ENCODE measurements around the gene CNP. TPM values are rescaled to one million over a fixed set of nuclear protein-coding genes. Genes with fewer than 3 reads are reported as not detected.
"Not testable (repeated sequence)": the region's sequence is repeated elsewhere in the genome, so short reads cannot be mapped to it uniquely, and the experiment has no call there.

CNP gene
- total RNA-seq, 1 experiment from 2014 or later: 45.7 TPM

- Histone ChIP-seq H3K4me1 (replicated peaks) (peaks cover 17% of the 10 kb centered on the region), H3K36me3 (peaks cover 38% of the 10 kb centered on the region)
- not testable (repeated sequence) for H3K9me3 ChIP-seq (replicated peaks); H3K4me3 ChIP-seq; H3K27me3 ChIP-seq (replicated peaks); DNase-seq (ENCODE audit: low read depth in 1 of 2, low spot score in 2 of 2); H3K27ac ChIP-seq
These were observed 47.1 kb downstream of the CNP start for GRCh38 chr17:42013740-42014139.

GRCh38 chr17:42016411-42016831 lies 49.8 kb downstream of the CNP start:
- peak overlapping the region; percentile 77 for H3K4me3 ChIP-seq
- H3K4me1 ChIP-seq (replicated peaks): peaks cover 22% of the 10 kb centered on the region
- peak overlapping the region; percentile 88 for H3K27ac ChIP-seq
- H3K27me3 ChIP-seq (replicated peaks): no peaks in the 10 kb centered on the region
- peaks cover 20% of the 10 kb centered on the region for H3K36me3 ChIP-seq
- H3K9me3 ChIP-seq (replicated peaks): 0 out of 2 replicates have a peak, but pooled peaks cover 1% of the 10 kb centered on the region
- DNase-seq (ENCODE audit: low read depth in 1 of 2, low spot score in 2 of 2): peak in 1 of 2 experiments; percentile 31

GRCh38 chr17:42016941-42017865 lies 50.6 kb downstream of the CNP start, which contains the start of gene DNAJC7:
TSS of gene DNAJC7 (minus strand) at chr17:42017439. CDS start at chr17:42017416, 23 bp downstream.
- peak; percentile 92 for DNase-seq (ENCODE audit: low read depth in 1 of 2, low spot score in 2 of 2)
- H3K4me3 ChIP-seq: peak within 1 kb of the TSS; percentile 77

GRCh38 chr17:42017866-42018200 lies 51.2 kb downstream of the CNP start:
- H3K27ac ChIP-seq: peak overlapping the region; percentile 88
- no peaks in the 10 kb centered on the region for H3K27me3 ChIP-seq (replicated peaks)
- peaks cover 29% of the 10 kb centered on the region for H3K36me3 ChIP-seq
- peaks cover 20% of the 10 kb centered on the region for H3K4me1 ChIP-seq (replicated peaks)
- H3K9me3 ChIP-seq (replicated peaks): no peaks in the 10 kb centered on the region
- peak overlapping the region; percentile 77 for H3K4me3 ChIP-seq
- no peak for DNase-seq (ENCODE audit: low read depth in 1 of 2, low spot score in 2 of 2)

More at GRCh38 chr17:42016941-42017865, 50.6 kb downstream of the CNP start, which contains the start of gene DNAJC7:
- Histone ChIP-seq H3K4me1 (replicated peaks) (peaks cover 20% of the 10 kb centered on the region), H3K9me3 (replicated peaks) (no peaks in the 10 kb centered on the region), H3K27ac (peak within 1 kb of the TSS; percentile 88), H3K27me3 (replicated peaks) (no peaks in the 10 kb centered on the region), H3K36me3 (peaks cover 23% of the 10 kb centered on the region)

GRCh38 chr17:42018339-42018738 lies 51.7 kb downstream of the CNP start:
- 0 out of 2 replicates have a peak overlapping the region, but pooled peaks have one; percentile 88 for H3K27ac ChIP-seq
- DNase-seq (ENCODE audit: low read depth in 1 of 2, low spot score in 2 of 2): no peak
- peaks cover 20% of the 10 kb centered on the region for H3K4me1 ChIP-seq (replicated peaks)

GRCh38 chr17:42018988-42019387 lies 52.4 kb downstream of the CNP start:
- H3K4me1 ChIP-seq (replicated peaks): peaks cover 23% of the 10 kb centered on the region
- DNase-seq (ENCODE audit: low read depth in 1 of 2, low spot score in 2 of 2): no peak
- peaks cover 41% of the 10 kb centered on the region for H3K36me3 ChIP-seq
- H3K27me3 ChIP-seq (replicated peaks): no peaks in the 10 kb centered on the region
- no peaks in the 10 kb centered on the region for H3K9me3 ChIP-seq (replicated peaks)
- H3K27ac ChIP-seq: no peak overlapping the region
- H3K4me3 ChIP-seq: no peak overlapping the region

More at GRCh38 chr17:42018339-42018738, 51.7 kb downstream of the CNP start:
- H3K4me3 ChIP-seq: peak overlapping the region; percentile 77
- H3K9me3 ChIP-seq (replicated peaks): no peaks in the 10 kb centered on the region
- no peaks in the 10 kb centered on the region for H3K27me3 ChIP-seq (replicated peaks)
- peaks cover 34% of the 10 kb centered on the region for H3K36me3 ChIP-seq

- Histone ChIP-seq H3K4me1 (replicated peaks) (peaks cover 31% of the 10 kb centered on the region), H3K36me3 (peaks cover 46% of the 10 kb centered on the region), H3K4me3 (peak within 1 kb of the TSS; percentile 66), H3K9me3 (replicated peaks) (no peaks in the 10 kb centered on the region), H3K27ac (peak within 1 kb of the TSS; percentile 36), H3K27me3 (replicated peaks) (no peaks in the 10 kb centered on the region)
- peak; percentile 86 to 95 for DNase-seq (ENCODE audit: low read depth in 1 of 2, low spot score in 2 of 2)
These were observed 53.2 kb downstream of the CNP start, which contains the start of gene NKIRAS2 for GRCh38 chr17:42019509-42020404. TSS of gene NKIRAS2 (plus strand) at chr17:42020090. CDS start at chr17:42021578, 1,488 bp downstream.

- Histone ChIP-seq H3K36me3 (peaks cover 48% of the 10 kb centered on the region), H3K4me1 (replicated peaks) (peaks cover 40% of the 10 kb centered on the region), H3K4me3 (peak overlapping the region; percentile 66)
- not testable (repeated sequence) for H3K27ac ChIP-seq; H3K9me3 ChIP-seq (replicated peaks); H3K27me3 ChIP-seq (replicated peaks); DNase-seq (ENCODE audit: low read depth in 1 of 2, low spot score in 2 of 2)
These were observed 54.2 kb downstream of the CNP start for GRCh38 chr17:42020845-42021244.

GRCh38 chr17:42023524-42024349 lies 57.1 kb downstream of the CNP start:
- Histone ChIP-seq H3K27ac (peak overlapping the region; percentile 59), H3K4me3 (no peak overlapping the region), H3K9me3 (replicated peaks) (no peaks in the 10 kb centered on the region), H3K36me3 (peaks cover 45% of the 10 kb centered on the region), H3K27me3 (replicated peaks) (no peaks in the 10 kb centered on the region), H3K4me1 (replicated peaks) (peaks cover 32% of the 10 kb centered on the region)
- DNase-seq (ENCODE audit: low read depth in 1 of 2, low spot score in 2 of 2): no peak

- no peaks in the 10 kb centered on the region for H3K9me3 ChIP-seq (replicated peaks)
- H3K36me3 ChIP-seq: peaks cover 45% of the 10 kb centered on the region
- H3K27ac ChIP-seq: peak overlapping the region; percentile 59; the same call in 1 of the 2 replicates
- peaks cover 29% of the 10 kb centered on the region for H3K4me1 ChIP-seq (replicated peaks)
- DNase-seq (ENCODE audit: low read depth in 1 of 2, low spot score in 2 of 2): no peak
- H3K4me3 ChIP-seq: no peak overlapping the region
- H3K27me3 ChIP-seq (replicated peaks): no peaks in the 10 kb centered on the region
These were observed 58.6 kb downstream of the CNP start for GRCh38 chr17:42025191-42025579.

- Histone ChIP-seq H3K27ac (no peak overlapping the region), H3K4me3 (no peak overlapping the region), H3K36me3 (peaks cover 45% of the 10 kb centered on the region), H3K9me3 (replicated peaks) (no peaks in the 10 kb centered on the region), H3K4me1 (replicated peaks) (peaks cover 26% of the 10 kb centered on the region), H3K27me3 (replicated peaks) (no peaks in the 10 kb centered on the region)
- DNase-seq (ENCODE audit: low read depth in 1 of 2, low spot score in 2 of 2): no peak
These were observed 59.3 kb downstream of the CNP start for GRCh38 chr17:42025936-42026335.

- H3K27ac ChIP-seq: no peak overlapping the region
- no peaks in the 10 kb centered on the region for H3K9me3 ChIP-seq (replicated peaks)
- no peak for DNase-seq (ENCODE audit: low read depth in 1 of 2, low spot score in 2 of 2)
- H3K27me3 ChIP-seq (replicated peaks): no peaks in the 10 kb centered on the region
- H3K4me3 ChIP-seq: no peak overlapping the region
- H3K36me3 ChIP-seq: peaks cover 34% of the 10 kb centered on the region
- H3K4me1 ChIP-seq (replicated peaks): peaks cover 21% of the 10 kb centered on the region
These were observed 60.4 kb downstream of the CNP start for GRCh38 chr17:42026857-42027589.

All from SJSA1 (cell line).